Spleen (tissue), 11 donors: ENCODE data around the gene CDK14. TPM values are rescaled to one million over a fixed set of nuclear protein-coding genes. Genes with fewer than 3 reads are reported as not detected.

ENCODE experiments used
- DNase-seq: peaks from one replicate; pipeline ENCODE4 v3.0.0-alpha.2; 2020
- H3K27ac ChIP-seq, 8 donors: fragments of 200-600 bp; sonication (generic) in 7 of 8; 1 replicate in 4 of 8; 2 replicates in 4 of 8; pipeline versions ENCODE4 v1.5.0 to v1.8.0; 2016 to 2021; ENCODE audit warnings: inconsistent platforms in 4 of 8, mild to moderate bottlenecking in 4 of 8, moderate library complexity in 1 of 8
- H3K27me3 ChIP-seq, 7 donors: fragments of 200-600 bp; sonication (generic) in 6 of 7; replicated peaks in 1 of 7; 1 replicate in 4 of 7; 2 replicates in 3 of 7; pipeline versions ENCODE4 v1.5.0 to v1.8.0; 2016 to 2021; ENCODE audit warnings: inconsistent platforms in 3 of 7, mild to moderate bottlenecking in 1 of 7
- H3K36me3 ChIP-seq, 6 donors: fragments of 200-600 bp; sonication (generic) in 5 of 6; 1 replicate in 4 of 6; 2 replicates in 2 of 6; pipeline versions ENCODE4 v1.5.0 to v1.8.0; 2016 to 2021; ENCODE audit warnings: inconsistent platforms in 2 of 6
- H3K4me1 ChIP-seq, 6 donors: fragments of 200-600 bp; sonication (generic) in 5 of 6; 1 replicate in 3 of 6; 2 replicates in 3 of 6; pipeline versions ENCODE4 v1.5.0 to v1.8.0; 2016 to 2021; ENCODE audit warnings: inconsistent platforms in 3 of 6
- H3K4me3 ChIP-seq, 8 donors: fragments of 200-600 bp; sonication (generic) in 7 of 8; 1 replicate in 4 of 8; 2 replicates in 4 of 8; pipeline versions ENCODE4 v1.5.0 to v1.8.0; 2016 to 2021; ENCODE audit warnings: inconsistent platforms in 4 of 8, mild to moderate bottlenecking in 4 of 8, moderate library complexity in 2 of 8
- H3K9me3 ChIP-seq, 8 donors: fragments of 200-600 bp; sonication (generic) in 7 of 8; 1 replicate in 4 of 8; 2 replicates in 4 of 8; pipeline versions ENCODE4 v1.5.0 to v1.8.0; 2016 to 2021; ENCODE audit warnings: inconsistent platforms in 4 of 8
- POLR2A ChIP-seq, 3 donors: fragments of 450-650 bp; IDR thresholded peaks; one replicate each; pipeline ENCODE4 v1.5.1; 2017; ENCODE audit warnings: antibody characterized with exemption in 3 of 3, mild to moderate bottlenecking in 1 of 3
- POLR2AphosphoS5 ChIP-seq, 3 donors: sonication (generic); formaldehyde crosslinking; IDR thresholded peaks; one replicate each; pipeline ENCODE4 v1.5.1; 2017; ENCODE audit warnings: antibody characterized with exemption in 3 of 3
- WGBS, 5 donors: extraction: QIAGEN DNeasy Blood & Tissue Kit in 3 of 5; methylation state at CpG; one replicate each; pipeline versions ENCODE4 v1.1.5 to v1.1.7; 2013 to 2018; 5-methylcytosine and 5-hydroxymethylcytosine counted together
- intact Hi-C: fragments of 100-400 bp; cut with DNase I; formaldehyde crosslinking; loops from one replicate; pipeline ENCODE4 v1.15.0; 2023; ENCODE audit warnings: low total_unique reads
- polyA plus RNA-seq, 3 donors: library from polyadenylated mRNA; stranded (reverse); fragments of 200-250 nt; gene quantifications; one replicate each; pipeline ENCODE4 v1.2.1, GENCODE V29; 2013
- total RNA-seq, 7 donors: library from RNA; depleted of rRNA in 3 of 7; stranded (reverse); fragments of >200 nt in 3 of 7; fragmentation: NEBNext Ultra II Directional in 4 of 7; extraction: Animal tissue kit (Norgen Biotek cat#: 25700) in 4 of 7; gene quantifications; one replicate each; pipeline versions ENCODE4 v1.1.0 to v1.2.1, GENCODE V29; 2016 to 2021
- TF ChIP-seq, protein P1 (sequence below), 11 experiments: fragments of 200-600 bp in 7 of 11; fragments of 450-650 bp in 4 of 11; sonication (generic) in 4 of 11; IDR thresholded peaks in 8 of 11; conservative IDR thresholded peaks in 3 of 11; 1 replicate in 7 of 11; 2 replicates in 4 of 11; pipeline versions ENCODE4 v1.4.0 to v1.8.0; 2016 to 2021; ENCODE audit warnings: antibody characterized with exemption in 11 of 11, inconsistent platforms in 4 of 11, mild to moderate bottlenecking in 1 of 11
- donor health status: healthy with polysubstance abuse.
- donor health status: DM: no; HTN: no; CAD: no; lungs with moderate emphysema.
- donor health status: DM: no; HTN: no; CAD: no.
- donor health status: Bipolar disorder and iron deficiency.
- donor health status: healthy.
- donor health status: DM: no; HTN: no; CAD: no.
- donor health status: DM: yes; HTN: yes; CAD: no.

CDK14 gene
- total and polyA plus RNA-seq, 10 donors, result 6.6 to 109 (median 51.2) TPM

DNA sequence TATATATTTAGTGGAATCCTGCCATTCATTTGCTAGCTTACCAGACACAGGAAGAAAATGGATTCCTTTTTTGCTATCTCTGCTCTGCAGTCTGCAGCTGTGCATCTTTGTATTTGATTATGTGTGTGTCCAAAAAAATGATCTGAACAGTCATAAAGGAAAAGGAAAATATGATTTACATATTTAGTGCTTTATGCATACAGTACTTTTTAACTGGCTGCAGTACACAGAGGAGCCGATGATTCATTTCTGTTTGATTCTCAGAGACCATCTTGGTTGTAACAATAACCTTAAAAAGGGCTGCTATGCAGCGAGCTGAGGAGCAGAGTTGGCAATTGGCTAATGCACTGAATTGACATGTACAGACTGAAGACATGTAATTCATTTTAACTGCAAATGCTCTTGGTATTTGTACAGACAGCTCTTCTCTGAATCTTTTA lies 516.8 kb downstream of the CDK14 start:
- WGBS, 5 donors, result 52 to 77% (median 75%) methylated on average over 2 of the region's 2 CpGs
- H3K36me3 ChIP-seq, result peaks cover 0 to 54% (median 4%) of the 10 kb centered on the region in 6 donors
- no peaks in the 10 kb centered on the region for H3K27me3 ChIP-seq
- no peak for DNase-seq
- no peak overlapping the region for H3K27ac ChIP-seq
- H3K9me3 ChIP-seq, result no peaks in the 10 kb centered on the region
- no peak overlapping the region for H3K4me3 ChIP-seq
- TF ChIP-seq, protein P1, sequence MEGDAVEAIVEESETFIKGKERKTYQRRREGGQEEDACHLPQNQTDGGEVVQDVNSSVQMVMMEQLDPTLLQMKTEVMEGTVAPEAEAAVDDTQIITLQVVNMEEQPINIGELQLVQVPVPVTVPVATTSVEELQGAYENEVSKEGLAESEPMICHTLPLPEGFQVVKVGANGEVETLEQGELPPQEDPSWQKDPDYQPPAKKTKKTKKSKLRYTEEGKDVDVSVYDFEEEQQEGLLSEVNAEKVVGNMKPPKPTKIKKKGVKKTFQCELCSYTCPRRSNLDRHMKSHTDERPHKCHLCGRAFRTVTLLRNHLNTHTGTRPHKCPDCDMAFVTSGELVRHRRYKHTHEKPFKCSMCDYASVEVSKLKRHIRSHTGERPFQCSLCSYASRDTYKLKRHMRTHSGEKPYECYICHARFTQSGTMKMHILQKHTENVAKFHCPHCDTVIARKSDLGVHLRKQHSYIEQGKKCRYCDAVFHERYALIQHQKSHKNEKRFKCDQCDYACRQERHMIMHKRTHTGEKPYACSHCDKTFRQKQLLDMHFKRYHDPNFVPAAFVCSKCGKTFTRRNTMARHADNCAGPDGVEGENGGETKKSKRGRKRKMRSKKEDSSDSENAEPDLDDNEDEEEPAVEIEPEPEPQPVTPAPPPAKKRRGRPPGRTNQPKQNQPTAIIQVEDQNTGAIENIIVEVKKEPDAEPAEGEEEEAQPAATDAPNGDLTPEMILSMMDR (IDR thresholded peaks at IDR 0.05 in 8 of 11, conservative IDR thresholded peaks at IDR 0.05 in 3 of 11), result no peak
- no peak for TF ChIP-seq POLR2AphosphoS5 (IDR thresholded peaks at IDR 0.05)
- TF ChIP-seq POLR2A (IDR thresholded peaks at IDR 0.05), result no peak
- intact Hi-C loops, result no loop called here
- no peaks in the 10 kb centered on the region for H3K4me1 ChIP-seq

- Histone ChIP-seq H3K36me3 (peaks cover 0 to 67% (median 8%) of the 10 kb centered on the region in 6 donors), H3K4me3 (no peak overlapping the region), H3K27ac (no peak overlapping the region), H3K9me3 (no peaks in the 10 kb centered on the region), H3K27me3 (no peaks in the 10 kb centered on the region), H3K4me1 (no peaks in the 10 kb centered on the region)
- intact Hi-C loops, result no loop called here
- no peak for DNase-seq
- 90 to 98% (median 96%) methylated on average over 6 of the region's 6 CpGs for WGBS, 5 donors
- TF ChIP-seq POLR2A (IDR thresholded peaks at IDR 0.05) (no peak), POLR2AphosphoS5 (IDR thresholded peaks at IDR 0.05) (no peak)
- TF ChIP-seq, protein P1 (IDR thresholded peaks at IDR 0.05 in 8 of 11, conservative IDR thresholded peaks at IDR 0.05 in 3 of 11), result no peak
Observed at GRCh38 chr7:91114232-91114631, 518.1 kb downstream of the CDK14 start.

- Histone ChIP-seq H3K9me3 (no peaks in the 10 kb centered on the region), H3K27ac (no peak overlapping the region), H3K4me1 (no peaks in the 10 kb centered on the region), H3K27me3 (no peaks in the 10 kb centered on the region), H3K36me3 (peaks cover 0 to 33% (median 0%) of the 10 kb centered on the region in 6 donors), H3K4me3 (no peak overlapping the region)
- TF ChIP-seq, protein P1 (IDR thresholded peaks at IDR 0.05 in 8 of 11, conservative IDR thresholded peaks at IDR 0.05 in 3 of 11), result no peak
- no peak for TF ChIP-seq POLR2A (IDR thresholded peaks at IDR 0.05)
- TF ChIP-seq POLR2AphosphoS5 (IDR thresholded peaks at IDR 0.05), result no peak
- DNase-seq, result no peak
- intact Hi-C loops, result no loop called here
- WGBS, 5 donors, result 77 to 85% (median 78%) methylated on average over 8 of the region's 8 CpGs
Observed at GRCh38 chr7:91126762-91127161, 530.6 kb downstream of the CDK14 start.

DNA sequence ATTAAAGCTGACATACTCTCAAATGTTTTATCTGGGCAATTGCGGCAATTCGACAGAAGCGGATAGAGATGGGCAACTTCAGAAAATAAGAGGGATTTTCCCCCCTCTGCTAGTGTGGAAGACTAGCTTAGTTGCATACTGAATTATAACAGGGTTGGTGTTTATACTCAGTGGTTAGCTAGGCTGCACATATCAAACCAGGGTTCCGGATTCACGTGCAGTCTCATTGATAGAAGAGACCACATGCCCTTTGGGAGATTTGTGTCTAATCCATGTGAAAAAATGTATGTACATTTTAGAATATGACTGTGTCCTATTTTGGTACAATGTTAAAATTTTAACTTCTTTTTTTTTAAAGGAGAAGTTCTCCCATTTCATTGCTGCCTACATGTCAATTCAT lies 531.2 kb downstream of the CDK14 start:
- H3K27ac ChIP-seq, result no peak overlapping the region
- TF ChIP-seq, protein P1 (IDR thresholded peaks at IDR 0.05 in 8 of 11, conservative IDR thresholded peaks at IDR 0.05 in 3 of 11), result no peak
- TF ChIP-seq POLR2A (IDR thresholded peaks at IDR 0.05) (no peak), POLR2AphosphoS5 (IDR thresholded peaks at IDR 0.05) (no peak)
- H3K4me3 ChIP-seq, result no peak overlapping the region
- DNase-seq, result no peak
- H3K27me3 ChIP-seq, result no peaks in the 10 kb centered on the region
- 90 to 97% (median 96%) methylated on average over 5 of the region's 5 CpGs for WGBS, 5 donors
- intact Hi-C loops, result no loop called here
- H3K9me3 ChIP-seq, result no peaks in the 10 kb centered on the region
- peaks cover 0 to 27% (median 0%) of the 10 kb centered on the region in 6 donors for H3K36me3 ChIP-seq
- H3K4me1 ChIP-seq, result no peaks in the 10 kb centered on the region
